ENCODE measurements around the gene DNM3.

GRCh38 chr1:172140072-172140471, 298.8 kb downstream of the DNM3 start:
- TF ChIP-seq CTCF (conservative IDR thresholded peaks at IDR 0.05 in 1 of 2, IDR thresholded peaks at IDR 0.05 in 1 of 2; ENCODE audit: extremely low read depth in 1 of 2, insufficient read depth in 1 of 2, low read depth in 1 of 2, low read length in 2 of 2) (no peak), EZH2 (IDR thresholded peaks at IDR 0.05; ENCODE audit: borderline replicate concordance, low read length) (no peak)
